Measurements from ENCODE around the gene CC2D2A. TPM values are rescaled to one million over a fixed set of nuclear protein-coding genes. Genes with fewer than 3 reads are reported as not detected.

Gene CC2D2A
- total and polyA plus RNA-seq, 2 experiments from 2014 or later = 13.9 to 15.8 TPM

- no peaks in the 10 kb centered on the region for H3K9me2 ChIP-seq (ENCODE audit: insufficient read depth)
- Mint-ChIP-seq H3K9me3 (no peaks in the 10 kb centered on the region), H3K27me3 (ENCODE audit: insufficient read depth, low read depth, poor library complexity) (no peaks in the 10 kb centered on the region), H3K27ac (no peak overlapping the region), H3K4me3 (no peak overlapping the region), H3K36me3 (ENCODE audit: low read depth) (peaks cover 5% of the 10 kb centered on the region; the same call in 1 of the 3 replicates), H3K4me1 (peaks cover 3% of the 10 kb centered on the region)
- no peak overlapping the region for H3K4me3 ChIP-seq
- TF ChIP-seq CREB1 (CRISPR knock-in tag; IDR thresholded peaks at IDR 0.05; ENCODE audit: low read depth) (no peak), ZNF462 (CRISPR knock-in tag; IDR thresholded peaks at IDR 0.05) (no peak), NANOG (IDR thresholded peaks at IDR 0.05; ENCODE audit: borderline replicate concordance) (no peak), EZH2phosphoT487 (IDR thresholded peaks at IDR 0.05; ENCODE audit: unreplicated experiment) (no peak), REST (IDR thresholded peaks at IDR 0.05; ENCODE audit: unreplicated experiment) (no peak), EZH2 (IDR thresholded peaks at IDR 0.05; ENCODE audit: low read depth, unreplicated experiment) (no peak), ETS1 (IDR thresholded peaks at IDR 0.05) (no peak), STAT1 (IDR thresholded peaks at IDR 0.05; ENCODE audit: unreplicated experiment) (no peak), CTCF (conservative IDR thresholded peaks at IDR 0.05; ENCODE audit: low read depth in 2 of 2) (no peak), POLR2AphosphoS5 (IDR thresholded peaks at IDR 0.05; ENCODE audit: low read depth) (no peak), ZNF331 (CRISPR knock-in tag; IDR thresholded peaks at IDR 0.05; ENCODE audit: low read depth) (no peak), JUNB (IDR thresholded peaks at IDR 0.05; ENCODE audit: unreplicated experiment) (no peak), ZNF114 (CRISPR knock-in tag; IDR thresholded peaks at IDR 0.05) (no peak)
- peaks cover under 1% of the 10 kb centered on the region; the same call in 1 of the 2 replicates for H3K4me1 ChIP-seq (ENCODE audit: insufficient read depth)
- DNase-seq (ENCODE audit: low spot score) = no peak
- no peak for ATAC-seq
- no peak overlapping the region for H2AFZ ChIP-seq
- H3K79me2 ChIP-seq (replicated peaks; ENCODE audit: insufficient read depth) = no peaks in the 10 kb centered on the region
- no peaks in the 10 kb centered on the region for H3K27me3 ChIP-seq (ENCODE audit: insufficient read depth)
- H3K4me2 ChIP-seq = no peak overlapping the region
- no peak overlapping the region for H3K27ac ChIP-seq (ENCODE audit: low read depth)
- H4K20me1 ChIP-seq (replicated peaks; ENCODE audit: insufficient read depth) = no peaks in the 10 kb centered on the region
- no peaks in the 10 kb centered on the region for H3K36me3 ChIP-seq (ENCODE audit: insufficient read depth)
- no peaks in the 10 kb centered on the region for H3F3A ChIP-seq (replicated peaks; ENCODE audit: low read depth)
Observed at GRCh38 chr4:15507679-15508078, 38.0 kb downstream of the CC2D2A start.
